OCI-LY1 (cell line): ENCODE results near the gene NT5DC1.

ENCODE experiments used
- CTCF ChIP-seq: fragments of 200-600 bp; sonication (generic), shearing (Covaris generic); IDR thresholded peaks from 2 replicates; pipeline ENCODE4 v1.5.1; 2017; ENCODE audit warnings: mild to moderate bottlenecking, antibody characterized with exemption, low read length, moderate library complexity, mixed read lengths
- EZH2 ChIP-seq: fragments of 200-600 bp; sonication (generic), shearing (Covaris generic); IDR thresholded peaks from 2 replicates; pipeline ENCODE4 v1.8.0; 2017; ENCODE audit warnings: borderline replicate concordance, mixed run types, mild to moderate bottlenecking, antibody characterized with exemption, low read length, moderate library complexity, mixed read lengths

GRCh38 chr6:116104636-116105035 lies 4.0 kb downstream of the NT5DC1 start:
- TF ChIP-seq CTCF (no peak), EZH2 (no peak)
